ENCODE measurements around the gene PIK3C2B.
"Not testable (repeated sequence)": the region's sequence is repeated elsewhere in the genome, so short reads cannot be mapped to it uniquely, and the experiment has no call there.

PIK3C2B gene

GRCh38 chr1:204528241-204528640, 33.6 kb upstream of the PIK3C2B start:
- TF ChIP-seq, protein P1, sequence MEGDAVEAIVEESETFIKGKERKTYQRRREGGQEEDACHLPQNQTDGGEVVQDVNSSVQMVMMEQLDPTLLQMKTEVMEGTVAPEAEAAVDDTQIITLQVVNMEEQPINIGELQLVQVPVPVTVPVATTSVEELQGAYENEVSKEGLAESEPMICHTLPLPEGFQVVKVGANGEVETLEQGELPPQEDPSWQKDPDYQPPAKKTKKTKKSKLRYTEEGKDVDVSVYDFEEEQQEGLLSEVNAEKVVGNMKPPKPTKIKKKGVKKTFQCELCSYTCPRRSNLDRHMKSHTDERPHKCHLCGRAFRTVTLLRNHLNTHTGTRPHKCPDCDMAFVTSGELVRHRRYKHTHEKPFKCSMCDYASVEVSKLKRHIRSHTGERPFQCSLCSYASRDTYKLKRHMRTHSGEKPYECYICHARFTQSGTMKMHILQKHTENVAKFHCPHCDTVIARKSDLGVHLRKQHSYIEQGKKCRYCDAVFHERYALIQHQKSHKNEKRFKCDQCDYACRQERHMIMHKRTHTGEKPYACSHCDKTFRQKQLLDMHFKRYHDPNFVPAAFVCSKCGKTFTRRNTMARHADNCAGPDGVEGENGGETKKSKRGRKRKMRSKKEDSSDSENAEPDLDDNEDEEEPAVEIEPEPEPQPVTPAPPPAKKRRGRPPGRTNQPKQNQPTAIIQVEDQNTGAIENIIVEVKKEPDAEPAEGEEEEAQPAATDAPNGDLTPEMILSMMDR (IDR thresholded peaks at IDR 0.05; ENCODE audit: borderline replicate concordance, insufficient read depth, low read depth, low read length) = no peak
- no peak overlapping the region for H3K4me3 ChIP-seq (ENCODE audit: low read depth, low read length)

DNA sequence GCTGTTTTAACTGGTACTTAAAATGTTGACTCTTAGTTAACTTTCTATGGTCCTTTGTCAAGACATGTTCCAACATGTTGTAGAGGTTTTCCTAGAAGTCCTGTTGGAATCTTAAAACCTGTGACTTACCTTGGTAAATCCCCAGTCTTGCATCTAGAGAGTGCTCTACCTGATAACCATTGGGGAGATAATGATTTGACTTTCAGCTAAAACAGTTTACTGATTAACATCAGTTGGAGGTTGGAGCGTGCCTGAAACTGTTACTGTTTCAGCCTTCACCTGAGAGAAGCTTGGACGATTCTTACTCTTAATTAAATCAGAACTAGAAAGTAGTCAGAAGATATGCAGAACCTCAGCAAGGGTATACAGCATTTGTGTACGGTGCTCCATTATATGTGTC, 30.4 kb upstream of the PIK3C2B start:
- H3K4me3 ChIP-seq (ENCODE audit: low read depth, low read length) = no peak overlapping the region
- TF ChIP-seq, protein P1 (IDR thresholded peaks at IDR 0.05; ENCODE audit: borderline replicate concordance, insufficient read depth, low read depth, low read length) = no peak

DNA sequence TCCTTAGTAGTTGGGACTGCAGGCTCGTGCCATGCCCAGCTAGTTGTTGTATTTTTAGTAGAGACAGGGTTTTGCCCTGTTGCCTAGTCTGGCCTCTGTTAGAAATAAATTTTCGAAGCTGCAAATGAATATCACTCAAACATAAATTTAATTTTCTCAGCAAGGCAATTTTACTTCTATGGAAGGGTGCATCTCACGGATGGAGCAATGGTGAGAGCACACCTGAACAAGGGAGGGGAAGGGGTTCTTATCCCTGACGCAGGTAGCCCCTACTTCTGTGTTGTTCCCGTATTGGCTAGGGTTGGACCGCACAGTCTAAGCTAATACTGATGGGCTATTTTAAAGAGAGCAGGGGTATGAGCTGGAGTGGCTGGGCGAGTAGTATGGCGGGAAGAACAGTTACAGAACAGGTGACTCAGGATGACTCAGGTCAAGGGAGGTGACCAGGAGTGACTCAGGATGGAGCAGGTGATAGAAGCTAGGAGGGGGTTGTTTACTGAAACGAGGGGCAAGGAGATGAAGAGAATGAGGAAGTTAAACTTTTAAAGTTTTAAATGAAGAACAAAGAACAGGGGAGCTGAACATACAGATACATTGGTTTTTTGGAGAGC, 29.1 kb upstream of the PIK3C2B start:
- no peak overlapping the region for H3K4me3 ChIP-seq (ENCODE audit: low read depth, low read length)
- TF ChIP-seq, protein P1 (IDR thresholded peaks at IDR 0.05; ENCODE audit: borderline replicate concordance, insufficient read depth, low read depth, low read length) = no peak

DNA sequence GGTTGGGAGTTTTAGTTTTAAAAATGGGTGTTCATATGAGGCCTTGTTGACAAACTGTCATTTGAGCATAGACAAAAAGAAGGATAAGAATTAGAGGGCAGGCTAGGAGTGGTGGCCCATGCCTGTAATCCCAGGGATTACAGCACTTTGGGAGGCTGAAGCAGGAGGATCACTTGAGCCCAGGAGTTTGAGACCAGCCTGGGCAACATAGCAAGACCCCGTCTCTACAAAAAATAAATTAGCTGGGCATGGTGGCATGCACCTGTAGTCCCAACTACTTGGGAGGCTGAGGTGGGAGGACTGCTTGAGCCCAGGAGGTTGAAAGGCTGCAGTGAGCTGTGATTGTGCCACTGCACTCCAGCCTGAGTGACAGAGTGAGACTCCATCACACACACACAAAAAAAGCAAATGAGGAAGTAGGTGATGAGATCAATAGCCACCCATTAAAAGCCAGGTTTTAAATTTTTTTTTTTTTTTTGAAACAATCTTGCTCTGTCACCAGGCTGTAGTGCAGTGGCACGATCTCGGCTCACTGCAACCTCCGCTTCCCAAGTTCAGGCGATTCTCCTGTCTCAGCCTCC, 27.4 kb upstream of the PIK3C2B start:
- H3K4me3 ChIP-seq (ENCODE audit: low read depth, low read length) = not testable (repeated sequence)

- TF ChIP-seq, protein P1 (IDR thresholded peaks at IDR 0.05; ENCODE audit: borderline replicate concordance, insufficient read depth, low read depth, low read length) = no peak
- H3K4me3 ChIP-seq (ENCODE audit: low read depth, low read length) = peak overlapping the region; percentile 24
Measured at GRCh38 chr1:204520834-204521709, 26.5 kb upstream of the PIK3C2B start.

GRCh38 chr1:204517382-204517781, 22.8 kb upstream of the PIK3C2B start:
- peak overlapping the region; percentile 75 for H3K4me3 ChIP-seq (ENCODE audit: low read depth, low read length)

DNA sequence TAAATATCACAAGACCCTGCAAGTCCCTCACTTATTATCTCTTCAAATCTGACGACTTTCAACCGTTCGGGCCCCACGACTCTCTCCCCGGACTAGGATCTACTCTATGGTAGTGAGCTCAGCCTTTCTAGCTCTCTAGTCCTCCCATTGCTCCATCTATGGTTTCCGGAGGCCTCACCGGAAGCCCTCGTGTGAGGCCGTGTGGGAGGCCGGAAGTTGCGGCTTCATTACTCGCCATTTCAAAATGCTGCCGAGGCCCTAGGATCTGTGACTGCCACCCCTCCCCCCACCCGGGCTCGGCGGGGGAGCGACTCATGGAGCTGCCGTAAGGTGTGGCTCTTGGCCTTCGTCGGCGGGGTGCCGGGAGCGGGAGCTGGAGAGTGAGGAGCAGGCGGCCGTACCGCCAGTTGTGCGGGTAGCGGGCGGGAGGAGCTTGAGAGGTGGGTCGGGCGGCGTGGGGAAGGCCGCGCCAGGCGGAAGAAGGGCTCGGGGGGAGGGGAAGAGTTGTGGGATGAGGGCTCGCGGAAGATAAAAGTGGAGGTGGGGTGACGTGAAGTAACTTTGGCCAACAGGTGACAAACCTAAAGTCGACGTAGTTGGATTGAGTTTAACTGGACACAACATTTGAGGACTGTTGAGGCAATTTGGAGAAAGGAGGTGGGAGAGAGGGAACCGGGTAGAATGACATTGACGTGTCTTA, 21.7 kb upstream of the PIK3C2B start, which contains the start of gene MDM4:
TSS of gene MDM4 (plus strand) at position 227 of the 700 bp plus-strand sequence. CDS start 9,113 bp downstream, outside the sequence.
- TF ChIP-seq, protein P1 (IDR thresholded peaks at IDR 0.05; ENCODE audit: borderline replicate concordance, insufficient read depth, low read depth, low read length) = no peak
- peak within 1 kb of the TSS; percentile 75 for H3K4me3 ChIP-seq (ENCODE audit: low read depth, low read length)
